ENCODE measurements around the gene ITGA11. TPM values are rescaled to one million over a fixed set of nuclear protein-coding genes. Genes with fewer than 3 reads are reported as not detected.
A peak's percentile ranks its signal among the peaks of the same experiment; 100 is the strongest.

The ITGA11 gene
- total and polyA plus RNA-seq, 2 experiments from 2014 or later, result 0.03 to 0.40 TPM

- DNase-seq (ENCODE audit: low spot score) (no peak), ATAC-seq (no peak)
- H3K4me3 ChIP-seq, result no peak overlapping the region
- Mint-ChIP-seq H3K4me1 (peaks cover 47% of the 10 kb centered on the region), H3K36me3 (ENCODE audit: low read depth) (no peaks in the 10 kb centered on the region), H3K27ac (no peak overlapping the region), H3K27me3 (ENCODE audit: insufficient read depth, low read depth, poor library complexity) (peaks cover 12% of the 10 kb centered on the region), H3K9me3 (no peaks in the 10 kb centered on the region), H3K4me3 (no peak overlapping the region)
- peak overlapping the region; percentile 83 for H2AFZ ChIP-seq
- H3K9me2 ChIP-seq (ENCODE audit: insufficient read depth), result no peaks in the 10 kb centered on the region
- no peaks in the 10 kb centered on the region for H3K36me3 ChIP-seq (ENCODE audit: insufficient read depth)
- no peaks in the 10 kb centered on the region for H3K79me2 ChIP-seq (replicated peaks; ENCODE audit: insufficient read depth)
- no peak overlapping the region for H3K27ac ChIP-seq (ENCODE audit: low read depth)
- H3K4me2 ChIP-seq, result no peak overlapping the region
- H4K20me1 ChIP-seq (replicated peaks; ENCODE audit: insufficient read depth), result no peaks in the 10 kb centered on the region
- no peaks in the 10 kb centered on the region for H3K27me3 ChIP-seq (ENCODE audit: insufficient read depth)
- H3K4me1 ChIP-seq (ENCODE audit: insufficient read depth), result peaks cover 19% of the 10 kb centered on the region
- TF ChIP-seq ZNF331 (CRISPR knock-in tag; IDR thresholded peaks at IDR 0.05; ENCODE audit: low read depth) (no peak), ETS1 (IDR thresholded peaks at IDR 0.05) (no peak), STAT1 (IDR thresholded peaks at IDR 0.05; ENCODE audit: unreplicated experiment) (no peak), CREB1 (CRISPR knock-in tag; IDR thresholded peaks at IDR 0.05; ENCODE audit: low read depth) (no peak), REST (IDR thresholded peaks at IDR 0.05; ENCODE audit: unreplicated experiment) (no peak), EZH2 (IDR thresholded peaks at IDR 0.05; ENCODE audit: low read depth, unreplicated experiment) (no peak), POLR2AphosphoS5 (IDR thresholded peaks at IDR 0.05; ENCODE audit: low read depth) (no peak), NANOG (IDR thresholded peaks at IDR 0.05; ENCODE audit: borderline replicate concordance) (no peak), CTCF (conservative IDR thresholded peaks at IDR 0.05; ENCODE audit: low read depth in 2 of 2) (no peak), JUNB (IDR thresholded peaks at IDR 0.05; ENCODE audit: unreplicated experiment) (no peak), ZNF114 (CRISPR knock-in tag; IDR thresholded peaks at IDR 0.05) (no peak), EZH2phosphoT487 (IDR thresholded peaks at IDR 0.05; ENCODE audit: unreplicated experiment) (no peak), ZNF462 (CRISPR knock-in tag; IDR thresholded peaks at IDR 0.05) (no peak)
- no peaks in the 10 kb centered on the region for H3F3A ChIP-seq (replicated peaks; ENCODE audit: low read depth)
Measured at GRCh38 chr15:68326711-68327354, 105.1 kb downstream of the ITGA11 start.

All from GM23338 (cell line).